Adipocyte (in vitro differentiated cells): ENCODE data around the gene FAM171A2.
"Not testable (repeated sequence)": the region's sequence is repeated elsewhere in the genome, so short reads cannot be mapped to it uniquely, and the experiment has no call there.

ENCODE experiments used
- DNase-seq: peaks from one replicate; pipeline ENCODE4 v3.0.0-alpha.2; 2015; ENCODE audit warnings: low read depth
- H3K27me3 ChIP-seq: replicated peaks from 2 replicates; pipeline ENCODE4 v1.7.0; 2013; ENCODE audit warnings: mild to moderate bottlenecking, low read length, moderate library complexity; ENCODE audit not compliant: control insufficient read depth, insufficient read depth
- H3K36me3 ChIP-seq: 2 replicates; pipeline ENCODE4 v1.7.0; 2013; ENCODE audit warnings: low read length, mild to moderate bottlenecking, moderate library complexity; ENCODE audit not compliant: control insufficient read depth, insufficient read depth, severe bottlenecking
- H3K4me1 ChIP-seq: 2 replicates; pipeline ENCODE4 v1.7.0; 2013; ENCODE audit warnings: mild to moderate bottlenecking, low read length, moderate library complexity; ENCODE audit not compliant: control insufficient read depth, insufficient read depth
- H3K4me3 ChIP-seq: 2 replicates; pipeline ENCODE4 v1.7.0; 2013; ENCODE audit warnings: mild to moderate bottlenecking, low read length, moderate library complexity
- H3K9ac ChIP-seq: 2 replicates; pipeline ENCODE4 v1.7.0; 2013; ENCODE audit warnings: mild to moderate bottlenecking, low read length, moderate library complexity
- H3K9me3 ChIP-seq: 2 replicates; pipeline ENCODE4 v1.7.0; 2013; ENCODE audit warnings: mild to moderate bottlenecking, low read length, moderate library complexity; ENCODE audit not compliant: control insufficient read depth

The FAM171A2 gene

GRCh38 chr17:44368391-44369243, 5.0 kb upstream of the FAM171A2 start:
- not testable (repeated sequence) for H3K4me3 ChIP-seq, H3K9ac ChIP-seq, DNase-seq, H3K4me1 ChIP-seq, H3K9me3 ChIP-seq, H3K36me3 ChIP-seq
- peaks cover 32% of the 10 kb centered on the region for H3K27me3 ChIP-seq

- peaks cover 12% of the 10 kb centered on the region for H3K4me1 ChIP-seq
- H3K9ac ChIP-seq, result no peak overlapping the region
- no peak overlapping the region for H3K4me3 ChIP-seq
- no peak for DNase-seq
- H3K9me3 ChIP-seq, result no peaks in the 10 kb centered on the region
- no peaks in the 10 kb centered on the region for H3K36me3 ChIP-seq
- peaks cover 30% of the 10 kb centered on the region for H3K27me3 ChIP-seq
Observed at GRCh38 chr17:44367231-44367979, 3.8 kb upstream of the FAM171A2 start.

- peaks cover 11% of the 10 kb centered on the region for H3K27me3 ChIP-seq
Observed at GRCh38 chr17:44365051-44365450, 1.4 kb upstream of the FAM171A2 start.

GRCh38 chr17:44362949-44363612, 572 bp downstream of the FAM171A2 start:
- no peaks in the 10 kb centered on the region for H3K9me3 ChIP-seq
- DNase-seq, result peak; percentile 53

More at GRCh38 chr17:44365051-44365450, 1.4 kb upstream of the FAM171A2 start:
- not testable (repeated sequence) for H3K4me3 ChIP-seq, H3K36me3 ChIP-seq, DNase-seq, H3K9ac ChIP-seq, H3K9me3 ChIP-seq
- H3K4me1 ChIP-seq, result peaks cover 20% of the 10 kb centered on the region

GRCh38 chr17:44362459-44362948, 1.1 kb downstream of the FAM171A2 start:
- Histone ChIP-seq H3K36me3 (no peaks in the 10 kb centered on the region), H3K9ac (peak overlapping the region; percentile 85), H3K27me3 (peaks cover 6% of the 10 kb centered on the region), H3K9me3 (no peaks in the 10 kb centered on the region), H3K4me1 (peaks cover 20% of the 10 kb centered on the region), H3K4me3 (peak overlapping the region; percentile 83)
- DNase-seq, result peak; percentile 21

More at GRCh38 chr17:44362949-44363612, 572 bp downstream of the FAM171A2 start:
- peak overlapping the region; percentile 85 for H3K9ac ChIP-seq
- peaks cover 8% of the 10 kb centered on the region for H3K27me3 ChIP-seq
- H3K4me1 ChIP-seq, result peaks cover 20% of the 10 kb centered on the region
- H3K36me3 ChIP-seq, result no peaks in the 10 kb centered on the region
- peak overlapping the region; percentile 83 for H3K4me3 ChIP-seq

- no peaks in the 10 kb centered on the region for H3K27me3 ChIP-seq
- H3K4me3 ChIP-seq, result no peak overlapping the region
- H3K9me3 ChIP-seq, result no peaks in the 10 kb centered on the region
- no peaks in the 10 kb centered on the region for H3K36me3 ChIP-seq
- no peak overlapping the region for H3K9ac ChIP-seq
- DNase-seq, result no peak
- H3K4me1 ChIP-seq, result peaks cover 20% of the 10 kb centered on the region
Observed at GRCh38 chr17:44361292-44362260, 2.1 kb downstream of the FAM171A2 start.

- H3K4me3 ChIP-seq, result no peak overlapping the region
- no peaks in the 10 kb centered on the region for H3K27me3 ChIP-seq
- H3K9me3 ChIP-seq, result no peaks in the 10 kb centered on the region
- H3K36me3 ChIP-seq, result no peaks in the 10 kb centered on the region
- no peak overlapping the region for H3K9ac ChIP-seq
- H3K4me1 ChIP-seq, result peaks cover 20% of the 10 kb centered on the region
- DNase-seq, result peak; percentile 86
Observed at GRCh38 chr17:44360826-44361225, 2.8 kb downstream of the FAM171A2 start.

GRCh38 chr17:44360144-44360533, 3.5 kb downstream of the FAM171A2 start:
- no peak overlapping the region for H3K9ac ChIP-seq
- H3K9me3 ChIP-seq, result no peaks in the 10 kb centered on the region
- H3K27me3 ChIP-seq, result no peaks in the 10 kb centered on the region
- H3K4me1 ChIP-seq, result peaks cover 15% of the 10 kb centered on the region
- H3K36me3 ChIP-seq, result no peaks in the 10 kb centered on the region
- no peak overlapping the region for H3K4me3 ChIP-seq
- DNase-seq, result no peak

GRCh38 chr17:44359458-44360143, 4.1 kb downstream of the FAM171A2 start:
- Histone ChIP-seq H3K36me3 (no peaks in the 10 kb centered on the region), H3K4me3 (no peak overlapping the region), H3K9me3 (no peaks in the 10 kb centered on the region), H3K27me3 (no peaks in the 10 kb centered on the region), H3K9ac (no peak overlapping the region), H3K4me1 (peaks cover 11% of the 10 kb centered on the region)
- DNase-seq, result no peak

GRCh38 chr17:44359006-44359405, 4.6 kb downstream of the FAM171A2 start:
- H3K36me3 ChIP-seq, result no peaks in the 10 kb centered on the region
- no peak for DNase-seq
- H3K4me3 ChIP-seq, result no peak overlapping the region
- H3K4me1 ChIP-seq, result peaks cover 11% of the 10 kb centered on the region
- no peaks in the 10 kb centered on the region for H3K9me3 ChIP-seq
- H3K27me3 ChIP-seq, result no peaks in the 10 kb centered on the region
- no peak overlapping the region for H3K9ac ChIP-seq
